HG02884 (cell line): ENCODE measurements around the gene NUP85.
"Not testable (repeated sequence)": the region's sequence is repeated elsewhere in the genome, so short reads cannot be mapped to it uniquely, and the experiment has no call there.

Experiments
- ATAC-seq: cut with Tn5 transposase; IDR thresholded peaks from one replicate; pipeline ENCODE4 v1.9.1; 2021; ENCODE audit warnings: mild to moderate bottlenecking, moderate library complexity; ENCODE audit not compliant: unreplicated experiment

The NUP85 gene

DNA sequence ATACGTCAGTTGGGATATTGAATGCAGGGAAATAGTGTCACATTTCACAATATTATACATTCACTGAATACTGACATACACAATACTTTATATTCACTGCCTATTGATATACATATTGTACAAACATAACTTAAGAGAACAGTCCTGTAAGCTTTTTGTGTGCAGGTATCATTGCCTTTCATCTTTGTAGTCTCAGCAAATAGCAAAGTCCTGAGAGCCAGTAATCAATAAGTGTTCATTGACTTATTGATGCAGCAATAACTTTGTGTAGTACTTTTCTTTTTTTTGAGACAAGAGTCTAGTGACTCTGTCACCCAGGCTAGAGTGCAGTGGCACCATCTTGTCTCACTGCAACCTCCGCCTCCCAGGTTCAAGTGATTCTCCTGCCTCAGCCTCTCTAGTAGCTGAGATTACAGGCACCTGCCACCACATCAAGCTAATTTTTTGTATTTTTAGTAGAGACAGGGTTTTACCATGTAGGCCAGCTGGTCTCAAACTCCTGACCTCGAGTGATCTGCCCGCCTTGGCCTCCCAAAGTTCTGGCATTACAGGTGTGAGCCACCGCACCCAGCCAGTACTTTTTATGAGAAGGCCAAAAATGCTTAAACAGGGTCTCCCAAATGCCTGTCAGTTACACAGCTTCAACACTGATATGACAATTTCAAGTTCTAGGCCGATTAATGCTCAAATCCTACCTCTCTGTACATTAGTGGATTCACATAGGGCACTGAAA, 5.4 kb upstream of the NUP85 start:
- ATAC-seq = no peak

DNA sequence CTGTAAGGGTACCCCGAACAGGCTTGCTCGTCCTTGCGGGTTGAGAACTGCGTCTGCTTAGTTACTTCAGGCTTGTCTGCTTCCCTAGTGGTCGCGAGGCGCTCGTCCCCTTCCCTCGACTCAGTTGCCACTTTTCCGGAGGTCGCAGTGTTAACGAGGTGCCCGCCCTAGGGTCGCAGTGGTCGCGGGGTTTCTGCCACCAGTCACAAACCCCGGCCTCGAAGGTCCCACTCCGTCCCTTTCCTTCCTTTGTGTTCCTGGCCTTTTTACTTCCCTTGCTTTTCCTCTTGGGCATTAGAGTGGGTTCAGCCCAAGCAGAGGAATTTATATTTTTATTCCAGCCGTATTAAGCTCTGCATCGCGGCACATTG, 299 bp downstream of the NUP85 start:
- no peak for ATAC-seq

DNA sequence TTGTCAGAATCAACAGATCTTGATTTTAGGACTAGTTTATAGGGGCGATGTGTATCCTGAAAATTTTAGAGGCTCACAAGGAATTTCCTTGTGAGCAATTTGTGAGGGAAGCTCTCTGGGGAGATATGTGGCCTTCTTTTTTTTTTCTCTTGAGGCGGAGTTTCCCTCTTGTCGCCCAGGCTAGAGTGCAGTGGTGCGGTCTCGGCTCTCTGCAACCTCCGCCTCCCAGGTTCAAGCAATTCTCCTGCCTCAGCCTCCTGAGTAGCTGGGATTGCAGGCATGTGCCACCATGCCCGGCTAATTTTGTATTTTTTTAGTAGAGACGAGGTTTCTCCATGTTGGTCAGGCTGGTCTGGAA, 1.6 kb downstream of the NUP85 start:
- not testable (repeated sequence) for ATAC-seq

DNA sequence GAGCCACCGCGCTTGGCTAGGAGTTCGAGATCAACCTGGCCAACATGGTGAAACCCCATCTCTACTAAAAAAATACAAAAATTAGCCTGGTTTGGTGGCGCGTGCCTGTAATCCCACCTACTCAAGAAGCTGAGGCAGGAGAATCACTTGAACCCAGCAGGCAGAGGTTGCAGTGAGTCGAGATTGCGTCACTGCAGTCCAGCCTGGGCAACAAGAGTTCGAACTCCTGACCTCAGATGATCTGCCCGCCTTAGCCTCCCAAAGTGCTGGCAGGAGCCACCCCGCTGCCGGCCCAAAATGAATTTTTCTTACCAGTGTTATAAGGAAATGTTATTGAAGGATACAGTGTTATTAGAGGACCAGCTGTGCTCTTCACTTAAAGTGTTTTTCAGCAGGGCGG, 2.3 kb downstream of the NUP85 start:
- no peak for ATAC-seq

DNA sequence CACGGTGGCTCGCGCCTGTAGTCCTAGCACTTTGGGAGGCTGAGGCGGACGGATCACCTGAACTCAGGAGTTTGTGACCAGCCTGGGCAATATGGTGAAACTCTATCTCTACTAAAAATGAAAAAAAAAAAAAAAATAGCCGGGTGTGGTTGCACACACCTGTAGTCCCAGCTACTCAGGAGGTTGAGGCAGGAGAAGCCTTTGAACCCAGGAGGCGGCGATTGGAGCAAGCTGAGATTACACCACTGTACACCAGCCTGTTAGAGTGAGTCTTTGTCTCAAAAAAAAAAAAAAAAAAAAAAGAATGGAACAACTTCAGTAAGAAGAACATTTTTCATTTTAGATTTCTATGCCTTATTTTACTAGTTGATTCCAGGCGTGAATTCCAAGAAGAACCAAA, 2.7 kb downstream of the NUP85 start:
- no peak for ATAC-seq

DNA sequence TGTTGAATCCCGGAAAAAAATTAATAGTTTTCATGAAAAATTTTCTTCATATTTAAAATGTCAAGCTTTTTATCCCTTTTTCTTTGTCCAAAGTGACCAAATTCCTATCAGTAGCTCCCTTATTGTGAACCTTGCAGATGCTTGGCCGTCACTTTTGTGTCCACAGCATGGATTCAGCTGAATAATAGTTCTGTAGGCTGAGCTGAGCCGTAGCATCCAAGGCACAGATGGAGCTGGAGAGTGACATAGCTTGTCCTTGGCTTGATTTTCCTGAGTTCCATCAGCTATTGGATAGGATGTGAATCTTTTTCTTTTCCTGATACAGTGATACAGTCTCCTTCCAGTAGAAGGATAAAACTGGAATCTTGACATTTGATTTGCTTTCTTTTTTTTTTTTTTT, 3.6 kb downstream of the NUP85 start:
- no peak for ATAC-seq

DNA sequence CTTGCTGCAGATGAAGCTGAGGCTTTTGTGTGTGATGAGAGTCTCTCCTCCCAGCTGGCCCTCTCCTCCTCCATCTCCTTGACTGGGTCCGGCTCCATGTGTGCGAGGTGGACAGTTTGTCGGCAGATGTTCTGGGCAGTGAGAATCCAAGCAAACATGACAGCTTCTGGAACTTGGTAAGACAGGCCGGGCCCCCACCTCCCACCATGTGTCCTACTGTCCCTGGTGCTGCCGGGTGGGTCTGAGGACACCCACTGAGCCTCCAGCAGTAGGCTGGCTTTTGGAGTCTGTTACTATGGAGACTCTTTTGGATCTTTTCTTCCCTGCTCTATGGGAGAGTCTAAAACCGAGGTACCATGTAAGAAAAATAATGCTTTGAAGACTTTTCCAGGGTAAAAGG, 12.7 kb downstream of the NUP85 start:
- no peak for ATAC-seq

DNA sequence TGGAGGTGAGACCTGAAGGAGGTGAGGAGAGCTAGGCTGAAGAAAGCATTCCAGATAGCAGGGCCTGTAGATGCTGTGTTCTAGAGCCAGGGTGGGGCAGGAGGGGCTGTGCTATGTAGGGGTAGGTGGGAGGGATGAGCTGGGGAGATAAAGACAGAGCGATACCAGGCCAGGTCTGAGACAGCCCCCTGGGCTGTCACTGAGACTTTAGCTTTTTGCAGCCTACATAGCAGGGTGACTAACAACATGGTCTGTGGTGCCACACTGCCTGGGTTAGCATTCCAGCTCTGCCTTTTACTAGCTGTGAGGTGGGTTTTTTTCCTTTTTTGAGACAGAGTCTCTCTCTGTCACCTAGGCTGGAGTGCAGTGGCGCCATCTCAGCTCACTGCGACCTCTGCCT, 14.3 kb downstream of the NUP85 start:
- ATAC-seq = no peak

DNA sequence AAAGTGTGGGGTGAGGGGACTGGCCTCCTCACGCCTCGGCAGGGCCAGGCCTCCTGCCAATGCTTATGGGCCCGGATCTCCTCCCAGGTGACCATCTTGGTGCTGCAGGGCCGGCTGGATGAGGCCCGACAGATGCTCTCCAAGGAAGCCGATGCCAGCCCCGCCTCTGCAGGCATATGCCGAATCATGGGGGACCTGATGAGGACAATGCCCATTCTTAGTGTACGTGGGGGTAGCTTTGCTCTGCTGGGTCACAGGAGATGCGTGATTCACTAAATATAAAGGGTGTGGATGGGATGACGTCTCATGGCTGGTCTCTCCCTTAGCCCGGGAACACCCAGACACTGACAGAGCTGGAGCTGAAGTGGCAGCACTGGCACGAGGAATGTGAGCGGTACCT, 19.5 kb downstream of the NUP85 start:
- no peak for ATAC-seq

DNA sequence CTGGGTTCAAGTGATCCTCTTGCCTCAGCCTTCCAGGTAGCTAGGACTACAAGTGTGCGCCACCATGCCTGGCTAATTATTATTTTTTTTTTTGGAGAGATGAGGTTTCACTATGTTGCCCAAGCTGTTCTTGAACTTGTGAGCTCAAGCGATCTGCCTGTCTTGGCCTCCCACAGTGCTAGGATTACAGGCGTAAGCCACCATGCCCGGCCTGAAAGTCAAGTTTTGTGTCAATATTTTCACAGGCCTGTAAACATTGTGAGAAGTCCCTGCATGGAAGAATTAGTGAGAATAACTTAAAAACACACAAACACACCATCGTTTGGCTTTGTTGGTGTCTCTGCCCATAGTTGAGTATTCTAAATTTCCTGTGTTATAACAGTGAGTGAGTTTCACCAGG, 22.2 kb downstream of the NUP85 start:
- ATAC-seq = no peak

DNA sequence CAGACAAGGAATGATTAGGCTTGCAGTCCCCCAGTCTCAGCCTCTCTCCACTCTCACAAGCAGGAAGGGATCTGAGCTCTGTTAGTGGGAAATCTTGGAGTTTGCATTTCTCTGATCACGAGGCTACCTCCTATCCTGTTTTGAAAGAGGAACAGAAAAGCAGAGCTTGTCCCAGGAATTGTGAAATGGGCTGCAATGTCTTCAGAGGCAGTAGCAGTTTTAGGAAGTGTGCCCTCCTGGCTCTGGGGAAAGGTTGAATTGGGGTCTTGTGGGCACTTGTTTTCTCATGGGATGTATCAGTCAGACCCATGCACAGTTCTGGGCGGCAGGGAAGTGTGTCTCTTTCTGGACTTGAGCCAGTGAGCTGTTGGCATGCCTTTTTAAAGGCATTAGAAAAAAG, 22.8 kb downstream of the NUP85 start:
- no peak for ATAC-seq

DNA sequence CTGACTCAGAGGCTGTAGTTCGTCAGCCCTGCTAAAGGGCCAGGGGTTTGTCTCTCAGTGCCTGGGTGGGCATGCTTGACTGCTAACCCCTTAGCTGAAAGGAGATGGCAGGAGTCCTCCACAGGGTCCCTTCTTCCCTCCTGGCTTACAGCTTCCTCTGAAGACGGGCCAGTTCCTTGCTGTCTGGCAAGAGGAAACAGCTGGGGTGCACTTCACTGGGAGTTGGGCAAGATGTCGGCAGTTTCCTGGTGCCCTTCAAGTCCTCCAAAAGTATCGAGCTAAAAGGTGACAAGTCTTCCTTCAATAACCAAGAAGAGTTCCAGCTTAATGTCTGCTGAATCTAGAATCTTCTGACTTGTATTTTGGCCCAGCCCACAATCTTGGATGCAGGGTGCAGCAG, 23.4 kb downstream of the NUP85 start:
- ATAC-seq = no peak

DNA sequence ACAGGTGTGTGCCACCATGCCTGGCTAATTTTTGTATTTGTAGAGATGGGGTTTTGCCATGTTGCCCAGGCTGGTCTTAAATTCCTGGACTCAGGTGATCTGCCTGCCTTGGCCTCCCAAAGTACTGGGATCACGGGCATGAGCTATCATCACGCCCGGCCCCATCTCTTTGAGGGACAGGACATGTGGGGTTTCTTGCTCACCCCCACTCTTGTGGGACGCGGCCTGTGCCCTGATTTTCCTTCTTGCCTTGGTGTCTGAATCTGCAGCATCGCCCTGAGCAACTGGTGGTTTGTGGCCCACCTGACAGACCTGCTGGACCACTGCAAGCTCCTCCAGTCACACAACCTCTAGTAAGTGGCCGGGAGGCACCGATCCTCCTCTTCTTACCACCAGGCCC, 25.6 kb downstream of the NUP85 start:
- no peak for ATAC-seq

DNA sequence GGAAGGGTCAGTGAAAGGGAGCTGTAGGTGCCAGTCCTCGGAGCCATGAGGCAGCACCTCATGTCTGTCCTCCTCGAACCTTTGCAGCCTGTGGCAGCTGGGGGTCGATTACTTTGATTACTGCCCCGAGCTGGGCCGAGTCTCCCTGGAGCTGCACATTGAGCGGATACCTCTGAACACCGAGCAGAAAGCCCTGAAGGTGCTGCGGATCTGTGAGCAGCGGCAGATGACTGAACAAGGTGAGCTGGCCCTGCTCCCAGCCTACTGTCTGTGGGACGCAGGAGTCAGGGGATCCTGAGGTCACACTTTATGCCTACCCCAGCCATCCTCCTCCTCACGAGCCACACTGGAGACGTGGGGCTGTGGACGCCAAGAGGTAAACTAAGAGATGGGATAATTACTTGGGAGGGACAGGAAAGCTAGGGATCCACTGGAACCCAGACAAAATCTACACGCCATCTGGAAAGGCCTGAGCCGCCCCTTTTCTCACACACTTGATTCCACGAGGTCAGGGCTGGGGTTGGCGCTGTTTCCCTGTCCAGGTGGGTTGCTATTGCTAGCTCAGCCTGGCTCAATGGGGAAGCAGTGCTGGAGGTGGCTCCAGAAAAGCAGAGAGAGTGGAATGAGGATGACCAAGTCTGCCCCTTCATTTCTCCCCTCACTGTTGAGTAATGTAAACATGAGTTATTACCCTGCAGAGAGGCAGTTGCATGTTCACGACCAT, 26.4 kb downstream of the NUP85 start:
- no peak for ATAC-seq

DNA sequence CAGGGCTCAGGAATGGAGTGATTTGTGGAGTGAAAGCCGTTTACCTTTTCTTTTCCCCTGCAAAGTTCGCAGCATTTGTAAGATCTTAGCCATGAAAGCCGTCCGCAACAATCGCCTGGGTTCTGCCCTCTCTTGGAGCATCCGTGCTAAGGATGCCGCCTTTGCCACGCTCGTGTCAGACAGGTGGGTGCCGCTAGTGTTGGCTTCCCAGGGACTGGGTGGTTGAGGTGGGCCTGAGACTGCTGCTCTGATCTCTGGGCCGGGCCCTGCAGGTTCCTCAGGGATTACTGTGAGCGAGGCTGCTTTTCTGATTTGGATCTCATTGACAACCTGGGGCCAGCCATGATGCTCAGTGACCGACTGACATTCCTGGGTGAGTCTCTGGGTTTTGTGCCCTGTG, 27.3 kb downstream of the NUP85 start:
- ATAC-seq = no peak

DNA sequence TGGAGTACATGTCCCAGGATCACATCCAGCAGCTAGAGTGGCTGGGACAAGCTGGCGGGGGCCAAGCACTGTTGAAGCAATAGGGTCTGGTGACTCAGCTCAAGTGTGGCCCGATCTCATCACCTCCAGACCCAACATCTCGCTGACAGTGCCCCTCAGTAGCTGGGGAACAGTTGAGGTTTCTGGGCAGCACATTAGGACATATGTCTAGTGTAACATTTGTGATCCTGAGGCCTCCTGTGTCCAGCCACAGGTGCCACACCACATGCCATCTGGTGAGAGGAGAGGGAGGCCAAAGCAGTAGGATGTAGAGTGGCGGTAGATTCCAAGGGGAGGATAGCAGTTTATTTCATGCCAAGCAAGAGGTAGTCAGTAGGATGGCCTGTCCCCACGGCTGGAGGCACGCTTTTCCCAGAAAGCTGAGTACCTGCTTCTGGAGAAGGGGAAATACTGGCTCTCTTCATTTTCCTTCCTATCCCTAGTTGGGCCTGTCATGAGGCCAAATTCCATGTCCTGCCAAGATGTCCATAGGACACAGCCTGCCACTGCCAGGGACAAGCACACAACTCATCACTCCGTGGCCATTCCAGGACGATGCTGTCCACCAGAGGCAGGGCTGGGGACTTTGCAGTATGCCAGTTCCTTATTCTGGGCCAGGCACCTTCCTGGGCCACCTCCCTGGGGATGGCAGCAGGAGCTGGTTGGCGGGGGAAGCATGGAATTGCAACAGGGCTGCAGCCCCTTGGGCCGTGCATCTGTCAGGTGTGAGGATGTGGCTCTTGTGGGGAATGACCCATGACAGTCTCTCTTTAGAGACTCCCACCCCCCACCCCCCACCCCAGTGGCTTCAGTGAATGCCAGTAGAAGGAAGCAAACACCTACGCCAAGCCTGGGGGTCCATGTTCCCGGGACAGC, 31.9 kb downstream of the NUP85 start:
- no peak for ATAC-seq

DNA sequence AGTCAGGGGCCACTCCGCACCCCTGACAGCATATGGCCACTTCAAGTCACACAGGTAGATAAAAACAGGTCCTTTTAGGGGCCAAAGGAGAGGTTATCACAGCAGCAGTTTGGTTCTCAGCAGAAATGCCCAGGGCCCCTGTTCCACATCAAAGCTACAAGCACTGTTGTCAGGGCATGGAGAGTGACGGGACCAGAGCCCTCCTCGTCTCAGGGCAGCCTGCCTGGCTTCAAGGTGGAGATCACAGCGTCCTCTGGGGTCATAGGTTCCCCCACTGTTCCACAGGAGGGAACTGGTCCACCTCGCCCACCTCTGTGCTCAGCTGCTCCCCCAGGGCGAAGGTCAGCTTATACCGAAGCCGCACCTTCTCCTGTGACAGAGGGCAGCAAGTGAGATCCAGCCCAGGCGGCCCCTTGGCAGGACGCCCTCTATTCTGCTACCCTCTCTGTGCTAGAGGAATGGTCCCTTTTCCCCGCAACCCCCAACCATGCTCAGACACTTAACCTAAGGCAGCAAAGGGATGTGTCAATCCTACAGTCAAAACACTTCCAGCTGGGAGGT, 32.6 kb downstream of the NUP85 start:
- ATAC-seq = no peak

DNA sequence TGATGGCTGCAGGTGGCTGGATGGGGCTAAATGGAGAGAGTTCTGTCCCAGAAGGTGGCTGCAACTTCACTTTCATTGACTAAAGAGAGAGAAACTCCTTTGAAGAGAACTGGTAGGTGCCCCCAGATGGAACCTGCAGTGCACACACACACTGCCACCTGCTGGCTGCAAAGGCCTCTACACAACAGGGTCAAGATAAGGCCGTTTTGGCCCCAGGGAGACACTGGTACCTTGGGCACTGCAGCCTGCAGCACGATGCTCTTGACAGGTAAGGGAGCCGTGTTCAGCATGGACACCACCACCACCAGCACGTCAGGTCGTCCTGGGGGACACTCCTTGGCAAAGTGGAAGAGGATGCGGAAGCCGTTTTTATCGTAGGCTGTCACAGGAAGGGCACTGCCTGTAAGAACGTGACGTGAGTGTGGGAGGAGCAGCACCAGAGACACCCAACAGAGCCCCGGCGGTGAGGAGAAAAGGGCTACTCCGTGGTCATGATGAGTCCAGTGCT, 33.3 kb downstream of the NUP85 start:
- no peak for ATAC-seq

DNA sequence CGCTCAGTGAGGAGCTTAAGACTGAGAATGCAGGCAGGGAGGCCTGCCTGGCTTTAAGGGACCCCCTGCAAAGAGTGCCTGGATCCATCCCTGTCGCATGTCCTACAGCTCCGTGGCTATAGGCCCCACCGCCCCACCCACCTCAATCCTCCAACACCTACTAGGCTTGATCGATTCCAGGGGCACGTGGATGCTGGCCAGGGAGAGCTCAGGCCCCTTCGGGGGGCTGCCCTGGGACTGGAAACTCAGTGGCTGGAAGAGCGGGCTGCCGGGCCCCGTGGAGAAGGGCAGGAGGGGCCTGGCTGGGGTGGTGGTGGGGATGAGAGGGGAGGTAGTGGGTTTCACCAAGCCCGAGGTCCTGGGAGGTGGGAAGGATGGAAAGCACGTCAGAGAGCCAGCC, 33.7 kb downstream of the NUP85 start:
- ATAC-seq = no peak

DNA sequence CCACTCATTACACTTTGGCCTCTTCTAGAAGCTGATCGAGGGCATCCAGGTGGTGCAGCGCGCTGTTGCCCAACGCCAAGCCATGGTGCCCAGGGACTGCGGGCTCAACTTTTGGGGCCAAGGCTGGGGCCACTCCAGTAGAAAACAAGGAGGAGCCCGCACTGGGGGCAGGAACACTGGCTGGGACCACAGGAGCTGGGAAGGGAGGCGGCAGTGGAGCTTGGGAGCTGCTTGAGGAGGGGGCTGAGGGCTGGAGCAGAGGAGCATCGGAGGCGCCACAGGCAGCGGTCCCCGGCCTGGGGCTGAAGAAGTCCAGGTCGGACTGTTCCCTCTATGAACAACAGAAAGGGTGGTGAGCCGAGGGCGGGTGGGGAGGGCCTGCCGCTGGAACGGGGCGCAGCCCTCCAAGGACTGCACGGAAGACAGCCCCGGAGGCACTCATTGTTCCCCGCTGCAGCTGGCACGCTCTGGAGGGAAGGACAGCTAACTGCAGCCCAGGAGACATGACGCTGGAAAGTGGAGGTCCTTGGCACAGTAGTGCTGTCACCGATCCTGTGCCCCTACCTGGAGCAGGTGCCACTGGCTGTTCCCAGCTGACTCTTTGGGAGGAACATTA, 34.4 kb downstream of the NUP85 start:
- no peak for ATAC-seq
